Pulmonary artery endothelial cell (primary cell): Measurements from ENCODE around the gene CLEC3A. TPM values are rescaled to one million over a fixed set of nuclear protein-coding genes. Genes with fewer than 3 reads are reported as not detected.
"Not testable (repeated sequence)": the region's sequence is repeated elsewhere in the genome, so short reads cannot be mapped to it uniquely, and the experiment has no call there.

ENCODE experiments used
- DNase-seq: peaks from one replicate; pipeline ENCODE4 v3.0.0-alpha.2; 2011; ENCODE audit warnings: low read depth, low spot score
- total RNA-seq: library from RNA; depleted of rRNA; stranded (reverse); fragments of >200 nt; gene quantifications from 2 replicates; pipeline ENCODE4 v1.2.3, GENCODE V29; 2014

The CLEC3A gene
- not detected in 2 replicates for total RNA-seq

GRCh38 chr16:78022347-78023060 is at the start of gene CLEC3A:
CLEC3A (plus strand) TSS chr16:78022548; CDS start chr16:78022627, 79 bp downstream.
- no peak for DNase-seq

- DNase-seq, result no peak
Measured at GRCh38 chr16:77974883-77975282, 47.5 kb upstream of the CLEC3A start.

- DNase-seq, result no peak
Measured at GRCh38 chr16:77975942-77976341, 46.4 kb upstream of the CLEC3A start.

GRCh38 chr16:77977339-77977738 is 45.0 kb upstream of the CLEC3A start:
- DNase-seq, result no peak

- no peak for DNase-seq
Measured at GRCh38 chr16:77985111-77985510, 37.2 kb upstream of the CLEC3A start.

- DNase-seq, result no peak
Measured at GRCh38 chr16:77986011-77986740, 36.2 kb upstream of the CLEC3A start.

GRCh38 chr16:77987810-77988209 is 34.5 kb upstream of the CLEC3A start:
- no peak for DNase-seq

- DNase-seq, result no peak
Measured at GRCh38 chr16:77989846-77990245, 32.5 kb upstream of the CLEC3A start.

- no peak for DNase-seq
Measured at GRCh38 chr16:77991701-77992100, 30.6 kb upstream of the CLEC3A start.

- DNase-seq, result not testable (repeated sequence)
Measured at GRCh38 chr16:77992381-77992780, 30.0 kb upstream of the CLEC3A start.

- DNase-seq, result no peak
Measured at GRCh38 chr16:77993111-77993985, 29.0 kb upstream of the CLEC3A start.

GRCh38 chr16:77995843-77996455 is 26.4 kb upstream of the CLEC3A start:
- DNase-seq, result no peak

GRCh38 chr16:77998350-77999023 is 23.9 kb upstream of the CLEC3A start:
- DNase-seq, result no peak

- no peak for DNase-seq
Measured at GRCh38 chr16:78001451-78002025, 20.8 kb upstream of the CLEC3A start.

- peak; percentile 61 for DNase-seq
Measured at GRCh38 chr16:78002915-78003538, 19.3 kb upstream of the CLEC3A start.

- no peak for DNase-seq
Measured at GRCh38 chr16:78004517-78004916, 17.8 kb upstream of the CLEC3A start.

- no peak for DNase-seq
Measured at GRCh38 chr16:78005881-78006280, 16.5 kb upstream of the CLEC3A start.

GRCh38 chr16:78007121-78007520 is 15.2 kb upstream of the CLEC3A start:
- DNase-seq, result no peak

- DNase-seq, result no peak
Measured at GRCh38 chr16:78024159-78024558, 1.8 kb downstream of the CLEC3A start.

GRCh38 chr16:78025631-78026030 is 3.3 kb downstream of the CLEC3A start:
- no peak for DNase-seq
